Measurements from ENCODE around the gene CRIM1.

CRIM1 gene

GRCh38 chr2:36376319-36376765 lies 20.8 kb downstream of the CRIM1 start:
- DNase-seq: no peak

- DNase-seq: no peak
Observed at GRCh38 chr2:36376992-36377738, 21.6 kb downstream of the CRIM1 start.

GRCh38 chr2:36379710-36380448 lies 24.3 kb downstream of the CRIM1 start:
- DNase-seq: no peak

GRCh38 chr2:36380624-36381481 lies 25.3 kb downstream of the CRIM1 start:
- no peak for DNase-seq

- no peak for DNase-seq
Observed at GRCh38 chr2:36381993-36382392, 26.4 kb downstream of the CRIM1 start.

GRCh38 chr2:36382472-36382871 lies 26.9 kb downstream of the CRIM1 start:
- no peak for DNase-seq

GRCh38 chr2:36383726-36384125 lies 28.1 kb downstream of the CRIM1 start:
- DNase-seq: no peak

- DNase-seq: no peak
Observed at GRCh38 chr2:36384454-36384853, 28.9 kb downstream of the CRIM1 start.

GRCh38 chr2:36385603-36386002 lies 30.0 kb downstream of the CRIM1 start:
- no peak for DNase-seq

GRCh38 chr2:36387258-36387916 lies 31.8 kb downstream of the CRIM1 start:
- no peak for DNase-seq

GRCh38 chr2:36388472-36388871 lies 32.9 kb downstream of the CRIM1 start:
- no peak for DNase-seq

GRCh38 chr2:36389091-36389564 lies 33.5 kb downstream of the CRIM1 start:
- no peak for DNase-seq

GRCh38 chr2:36389577-36389976 lies 34.0 kb downstream of the CRIM1 start:
- DNase-seq: no peak

GRCh38 chr2:36392571-36393255 lies 37.1 kb downstream of the CRIM1 start:
- DNase-seq: no peak

- no peak for DNase-seq
Observed at GRCh38 chr2:36393738-36394256, 38.2 kb downstream of the CRIM1 start.

GRCh38 chr2:36394804-36395203 lies 39.2 kb downstream of the CRIM1 start:
- DNase-seq: no peak

- no peak for DNase-seq
Observed at GRCh38 chr2:36395866-36396265, 40.3 kb downstream of the CRIM1 start.

GRCh38 chr2:36396878-36397539 lies 41.4 kb downstream of the CRIM1 start:
- no peak for DNase-seq

- DNase-seq: no peak
Observed at GRCh38 chr2:36397728-36398413, 42.3 kb downstream of the CRIM1 start.

GRCh38 chr2:36399050-36399449 lies 43.5 kb downstream of the CRIM1 start:
- no peak for DNase-seq

Measured in NCI-H2171 treated with DMSO at 0.1 percent for 48 hours (cell line).